SU-DHL-6 (cell line): Measurements from ENCODE around the gene CDC45.

Experiments
- H2AFZ ChIP-seq: fragments of 200-600 bp; sonication (generic); 2 replicates; pipeline ENCODE4 v1.6.1; 2014; ENCODE audit warnings: low read depth, mild to moderate bottlenecking, moderate library complexity, mixed read lengths, antibody characterized with exemption, low read length; ENCODE audit not compliant: severe bottlenecking
- H3F3A ChIP-seq: fragments of 200-600 bp; shearing (Covaris generic); 2 replicates; pipeline ENCODE4 v1.6.0; 2016; ENCODE audit warnings: antibody characterized with exemption, mild to moderate bottlenecking; ENCODE audit not compliant: insufficient read depth
- H3K27ac ChIP-seq: fragments of 200-600 bp; sonication (generic); 2 replicates; pipeline ENCODE4 v1.5.1; 2016; ENCODE audit warnings: low read depth, mild to moderate bottlenecking, low read length, moderate library complexity, mixed read lengths
- H3K27me3 ChIP-seq: fragments of 200-600 bp; sonication (generic), shearing (Covaris generic); 2 replicates; pipeline ENCODE4 v1.6.0; 2014; ENCODE audit warnings: mild to moderate bottlenecking, low read length
- H3K36me3 ChIP-seq: fragments of 200-600 bp; sonication (generic); 2 replicates; pipeline ENCODE4 v1.6.1; 2014; ENCODE audit warnings: mild to moderate bottlenecking, low read length, mixed read lengths
- H3K4me2 ChIP-seq: fragments of 300-600, 200-600 bp; shearing (Covaris generic), sonication (generic); 2 replicates; pipeline ENCODE4 v1.6.0; 2014; ENCODE audit warnings: low read length, low read depth, mild to moderate bottlenecking; ENCODE audit not compliant: poor library complexity, severe bottlenecking
- H3K4me3 ChIP-seq: fragments of 200-600 bp; sonication (generic); 2 replicates; pipeline ENCODE4 v1.5.1; 2014; ENCODE audit warnings: antibody characterized with exemption, low read length, mild to moderate bottlenecking, mixed read lengths; ENCODE audit not compliant: insufficient read depth, poor library complexity, severe bottlenecking
- H3K79me2 ChIP-seq: fragments of 200-600 bp; sonication (generic); 2 replicates; pipeline ENCODE4 v1.6.1; 2014; ENCODE audit warnings: mild to moderate bottlenecking, low read length, moderate library complexity; ENCODE audit not compliant: insufficient read depth
- H3K9ac ChIP-seq: fragments of 200-600 bp; sonication (generic); 2 replicates; pipeline ENCODE4 v1.7.0; 2014; ENCODE audit warnings: mild to moderate bottlenecking, low read length
- H3K9me2 ChIP-seq: fragments of 200-600 bp; sonication (generic); replicated peaks from 2 replicates; pipeline ENCODE4 v1.6.1; 2014; ENCODE audit warnings: low read length; ENCODE audit not compliant: insufficient read depth
- H3K9me3 ChIP-seq: fragments of 200-600 bp; sonication (generic); 2 replicates; pipeline ENCODE4 v1.6.1; 2014; ENCODE audit warnings: low read length, mixed read lengths; ENCODE audit not compliant: insufficient read depth
- H4K20me1 ChIP-seq: fragments of 200-600 bp; sonication (generic); 2 replicates; pipeline ENCODE4 v1.6.1; 2014; ENCODE audit warnings: low read depth, mild to moderate bottlenecking, antibody characterized with exemption, low read length, moderate library complexity, mixed read lengths
- CTCF ChIP-seq: fragments of 200-600 bp; sonication (generic); IDR thresholded peaks from one replicate; pipeline ENCODE4 v1.5.1; 2017; ENCODE audit warnings: antibody characterized with exemption, mild to moderate bottlenecking, low read length, moderate library complexity; ENCODE audit not compliant: insufficient read depth, poor library complexity, severe bottlenecking
- EZH2phosphoT487 ChIP-seq: fragments of 200-600 bp; sonication (generic), shearing (Covaris generic); conservative IDR thresholded peaks from 2 replicates; pipeline ENCODE4 v1.6.1; 2018; ENCODE audit warnings: mild to moderate bottlenecking, antibody characterized with exemption, low read length, moderate library complexity, mixed read lengths

The CDC45 gene

DNA sequence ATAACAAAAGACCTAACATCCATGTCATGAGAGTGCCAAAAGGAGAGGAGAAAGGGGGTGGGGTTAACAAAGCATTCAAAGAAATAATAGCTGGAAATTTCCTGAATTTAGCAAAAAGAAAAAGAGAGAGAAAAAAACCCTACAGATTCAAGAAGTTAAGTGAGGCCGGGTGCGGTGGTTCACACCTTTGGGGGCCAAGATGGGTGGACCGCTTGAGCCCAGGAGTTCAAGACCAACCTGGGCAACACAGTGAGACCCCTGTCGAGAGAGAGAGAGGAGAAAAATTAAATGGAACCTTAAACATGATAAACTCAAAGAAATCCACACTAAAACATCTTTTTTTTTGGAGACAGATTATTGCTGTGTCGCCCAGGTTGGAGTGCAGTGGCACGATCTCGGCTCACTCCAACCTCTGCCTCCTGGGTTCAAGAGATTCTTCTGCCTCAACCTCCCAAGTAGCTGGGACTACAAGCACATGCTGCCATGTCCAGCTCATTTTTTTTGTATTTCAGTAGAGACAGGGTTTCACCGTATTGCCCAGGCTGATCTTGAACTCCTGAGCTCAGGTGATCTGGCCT, 53.4 kb downstream of the CDC45 start:
- no peaks in the 10 kb centered on the region for H3K27me3 ChIP-seq
- no peak overlapping the region for H3K4me2 ChIP-seq

DNA sequence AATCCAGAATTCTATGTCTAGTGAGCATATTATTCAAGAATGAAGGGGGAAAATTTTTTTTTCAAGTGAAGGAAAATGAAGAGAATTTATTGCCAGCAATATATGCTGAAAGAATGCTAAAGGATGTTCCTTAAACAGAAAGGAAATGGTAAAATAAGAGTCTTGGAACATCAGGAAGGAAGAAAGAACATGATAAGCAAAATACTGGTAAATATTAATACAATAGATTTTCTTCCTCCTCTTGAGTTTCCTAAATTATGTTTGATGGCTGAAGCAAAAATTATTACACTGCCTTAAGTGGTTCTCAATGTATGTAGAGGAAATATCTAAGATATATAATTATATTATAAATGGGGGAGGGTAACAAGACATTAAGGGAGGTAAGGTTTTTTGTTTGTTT, 54.1 kb downstream of the CDC45 start:
- no peaks in the 10 kb centered on the region for H4K20me1 ChIP-seq
- TF ChIP-seq EZH2phosphoT487, result no peak
- no peak for TF ChIP-seq CTCF
- no peak overlapping the region for H3K27ac ChIP-seq
- no peak overlapping the region for H3K4me2 ChIP-seq
- no peaks in the 10 kb centered on the region for H3K9me2 ChIP-seq
- H3K9ac ChIP-seq, result no peak overlapping the region
- H3K36me3 ChIP-seq, result no peaks in the 10 kb centered on the region
- H3F3A ChIP-seq, result no peaks in the 10 kb centered on the region
- H3K79me2 ChIP-seq, result no peaks in the 10 kb centered on the region
- H3K27me3 ChIP-seq, result no peaks in the 10 kb centered on the region
- no peak overlapping the region for H2AFZ ChIP-seq
- no peaks in the 10 kb centered on the region for H3K9me3 ChIP-seq
- no peak overlapping the region for H3K4me3 ChIP-seq

More for the DNA sequence above, 53.4 kb downstream of the CDC45 start:
- Histone ChIP-seq H3K9ac (no peak overlapping the region), H3K36me3 (no peaks in the 10 kb centered on the region), H3K27ac (no peak overlapping the region), H4K20me1 (no peaks in the 10 kb centered on the region), H2AFZ (no peak overlapping the region), H3K9me2 (no peaks in the 10 kb centered on the region), H3K79me2 (no peaks in the 10 kb centered on the region), H3K4me3 (no peak overlapping the region), H3K9me3 (no peaks in the 10 kb centered on the region), H3F3A (no peaks in the 10 kb centered on the region)
- TF ChIP-seq EZH2phosphoT487 (no peak), CTCF (no peak)

GRCh38 chr22:19535001-19535400, 55.3 kb downstream of the CDC45 start:
- no peaks in the 10 kb centered on the region for H3K79me2 ChIP-seq
- H3K27me3 ChIP-seq, result no peaks in the 10 kb centered on the region
- H3K9me2 ChIP-seq, result no peaks in the 10 kb centered on the region
- H2AFZ ChIP-seq, result no peak overlapping the region
- H3K9me3 ChIP-seq, result no peaks in the 10 kb centered on the region
- no peak overlapping the region for H3K4me3 ChIP-seq
- H3K27ac ChIP-seq, result no peak overlapping the region
- H3K4me2 ChIP-seq, result no peak overlapping the region
- no peaks in the 10 kb centered on the region for H4K20me1 ChIP-seq
- no peak for TF ChIP-seq CTCF
- no peak for TF ChIP-seq EZH2phosphoT487
- H3K9ac ChIP-seq, result no peak overlapping the region
- no peaks in the 10 kb centered on the region for H3K36me3 ChIP-seq
- H3F3A ChIP-seq, result no peaks in the 10 kb centered on the region
